ENCODE data around the gene IFRD1.
"Not testable (repeated sequence)": the region's sequence is repeated elsewhere in the genome, so short reads cannot be mapped to it uniquely, and the experiment has no call there.

GRCh38 chr7:112516418-112516817 lies 66.2 kb downstream of the IFRD1 start:
- TF ChIP-seq, protein P1, sequence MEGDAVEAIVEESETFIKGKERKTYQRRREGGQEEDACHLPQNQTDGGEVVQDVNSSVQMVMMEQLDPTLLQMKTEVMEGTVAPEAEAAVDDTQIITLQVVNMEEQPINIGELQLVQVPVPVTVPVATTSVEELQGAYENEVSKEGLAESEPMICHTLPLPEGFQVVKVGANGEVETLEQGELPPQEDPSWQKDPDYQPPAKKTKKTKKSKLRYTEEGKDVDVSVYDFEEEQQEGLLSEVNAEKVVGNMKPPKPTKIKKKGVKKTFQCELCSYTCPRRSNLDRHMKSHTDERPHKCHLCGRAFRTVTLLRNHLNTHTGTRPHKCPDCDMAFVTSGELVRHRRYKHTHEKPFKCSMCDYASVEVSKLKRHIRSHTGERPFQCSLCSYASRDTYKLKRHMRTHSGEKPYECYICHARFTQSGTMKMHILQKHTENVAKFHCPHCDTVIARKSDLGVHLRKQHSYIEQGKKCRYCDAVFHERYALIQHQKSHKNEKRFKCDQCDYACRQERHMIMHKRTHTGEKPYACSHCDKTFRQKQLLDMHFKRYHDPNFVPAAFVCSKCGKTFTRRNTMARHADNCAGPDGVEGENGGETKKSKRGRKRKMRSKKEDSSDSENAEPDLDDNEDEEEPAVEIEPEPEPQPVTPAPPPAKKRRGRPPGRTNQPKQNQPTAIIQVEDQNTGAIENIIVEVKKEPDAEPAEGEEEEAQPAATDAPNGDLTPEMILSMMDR (conservative IDR thresholded peaks at IDR 0.05; ENCODE audit: low read length): not testable (repeated sequence)
- TF ChIP-seq EZH2phosphoT487 (IDR thresholded peaks at IDR 0.05; ENCODE audit: borderline replicate concordance): not testable (repeated sequence)

Measured in Loucy (cell line).